ENCODE data around the gene GPR132. TPM values are rescaled to one million over a fixed set of nuclear protein-coding genes. Genes with fewer than 3 reads are reported as not detected.
"Not testable (repeated sequence)": the region's sequence is repeated elsewhere in the genome, so short reads cannot be mapped to it uniquely, and the experiment has no call there.

GPR132 gene
- total RNA-seq = 1 to 10 TPM; 1.3 to 2.9 (median 1.8) TPM

- DNase-seq (ENCODE audit: low spot score in 2 of 2) = peak in 1 of 2 donors; percentile 49
- H3K4me3 ChIP-seq = peak within 1 kb of the TSS; percentile 17 to 37 (median 28)
- peak; percentile 11 for TF ChIP-seq POLR2A (IDR thresholded peaks at IDR 0.05)
- TF ChIP-seq CTCF (IDR thresholded peaks at IDR 0.05) = no peak
- TF ChIP-seq POLR2AphosphoS5 (IDR thresholded peaks at IDR 0.05) = no peak
- peaks cover 0 to 15% of the 10 kb centered on the region in 2 donors for H3K27me3 ChIP-seq
- H3K36me3 ChIP-seq = no peaks in the 10 kb centered on the region
- no peaks in the 10 kb centered on the region for H3K4me1 ChIP-seq
- no peaks in the 10 kb centered on the region for H3K9me3 ChIP-seq
- H3K27ac ChIP-seq = peak within 1 kb of the TSS in 1 of 2 donors; percentile 48
- intact Hi-C loops (cut with DNase I; ENCODE audit: low total_unique reads) = no loop called here
These were observed at the start of gene GPR132 for GRCh38 chr14:105065280-105066228. Gene GPR132, minus strand, starts transcription at chr14:105065430. Its CDS starts 10,010 bp downstream, at chr14:105055420.

GRCh38 chr14:105109243-105109642, 44.0 kb upstream of the GPR132 start:
- H3K27ac ChIP-seq; H3K4me1 ChIP-seq; H3K4me3 ChIP-seq; DNase-seq (ENCODE audit: low spot score in 2 of 2); H3K27me3 ChIP-seq; intact Hi-C loops (cut with DNase I; ENCODE audit: low total_unique reads); H3K36me3 ChIP-seq; H3K9me3 ChIP-seq: not testable (repeated sequence)

- Histone ChIP-seq H3K36me3 (no peaks in the 10 kb centered on the region), H3K9me3 (no peaks in the 10 kb centered on the region), H3K27ac (no peak overlapping the region), H3K27me3 (no peaks in the 10 kb centered on the region), H3K4me1 (no peaks in the 10 kb centered on the region), H3K4me3 (no peak overlapping the region)
- no peak for DNase-seq (ENCODE audit: low spot score in 2 of 2)
- TF ChIP-seq CTCF (IDR thresholded peaks at IDR 0.05) (no peak), POLR2AphosphoS5 (IDR thresholded peaks at IDR 0.05) (no peak), POLR2A (IDR thresholded peaks at IDR 0.05) (no peak)
- intact Hi-C loops (cut with DNase I; ENCODE audit: low total_unique reads) = no loop called here
These were observed 43.3 kb upstream of the GPR132 start for GRCh38 chr14:105108516-105108864.

GRCh38 chr14:105107781-105108515, 42.7 kb upstream of the GPR132 start:
- H3K9me3 ChIP-seq = no peaks in the 10 kb centered on the region
- peak in 1 of 2 donors; percentile 6 for DNase-seq (ENCODE audit: low spot score in 2 of 2)
- TF ChIP-seq POLR2AphosphoS5 (IDR thresholded peaks at IDR 0.05) = no peak
- no peak for TF ChIP-seq CTCF (IDR thresholded peaks at IDR 0.05)
- no peak for TF ChIP-seq POLR2A (IDR thresholded peaks at IDR 0.05)
- no peaks in the 10 kb centered on the region for H3K36me3 ChIP-seq
- no peaks in the 10 kb centered on the region for H3K4me1 ChIP-seq
- no peak overlapping the region for H3K4me3 ChIP-seq
- intact Hi-C loops (cut with DNase I; ENCODE audit: low total_unique reads) = no loop called here
- no peaks in the 10 kb centered on the region for H3K27me3 ChIP-seq
- no peak overlapping the region for H3K27ac ChIP-seq

GRCh38 chr14:105107351-105107750, 42.1 kb upstream of the GPR132 start:
- intact Hi-C loops (cut with DNase I; ENCODE audit: low total_unique reads) = no loop called here
- TF ChIP-seq CTCF (IDR thresholded peaks at IDR 0.05) = no peak
- TF ChIP-seq POLR2AphosphoS5 (IDR thresholded peaks at IDR 0.05) = no peak
- TF ChIP-seq POLR2A (IDR thresholded peaks at IDR 0.05) = no peak
- no peak overlapping the region for H3K4me3 ChIP-seq
- no peaks in the 10 kb centered on the region for H3K36me3 ChIP-seq
- no peak for DNase-seq (ENCODE audit: low spot score in 2 of 2)
- H3K27me3 ChIP-seq = no peaks in the 10 kb centered on the region
- H3K4me1 ChIP-seq = no peaks in the 10 kb centered on the region
- H3K9me3 ChIP-seq = no peaks in the 10 kb centered on the region
- H3K27ac ChIP-seq = no peak overlapping the region

Data from breast epithelium (tissue), 4 donors.